Fibroblast of pulmonary artery (primary cell): Measurements from ENCODE around the gene EMCN.
"Not testable (repeated sequence)": the region's sequence is repeated elsewhere in the genome, so short reads cannot be mapped to it uniquely, and the experiment has no call there.

Experiments used
- DNase-seq: peaks from one replicate; pipeline ENCODE4 v3.0.0-alpha.2; 2010; ENCODE audit warnings: low read depth
- H3K4me3 ChIP-seq: replicated peaks from 2 replicates; pipeline ENCODE4 v1.5.1; 2011; ENCODE audit warnings: low read depth, mild to moderate bottlenecking, control low read depth, low read length, moderate library complexity
- TF ChIP-seq, protein P1 (sequence below): IDR thresholded peaks from 2 replicates; pipeline ENCODE4 v1.5.1; 2011; ENCODE audit warnings: mild to moderate bottlenecking, control low read depth, low read length, inconsistent platforms; ENCODE audit errors: missing control alignments

Gene EMCN

DNA sequence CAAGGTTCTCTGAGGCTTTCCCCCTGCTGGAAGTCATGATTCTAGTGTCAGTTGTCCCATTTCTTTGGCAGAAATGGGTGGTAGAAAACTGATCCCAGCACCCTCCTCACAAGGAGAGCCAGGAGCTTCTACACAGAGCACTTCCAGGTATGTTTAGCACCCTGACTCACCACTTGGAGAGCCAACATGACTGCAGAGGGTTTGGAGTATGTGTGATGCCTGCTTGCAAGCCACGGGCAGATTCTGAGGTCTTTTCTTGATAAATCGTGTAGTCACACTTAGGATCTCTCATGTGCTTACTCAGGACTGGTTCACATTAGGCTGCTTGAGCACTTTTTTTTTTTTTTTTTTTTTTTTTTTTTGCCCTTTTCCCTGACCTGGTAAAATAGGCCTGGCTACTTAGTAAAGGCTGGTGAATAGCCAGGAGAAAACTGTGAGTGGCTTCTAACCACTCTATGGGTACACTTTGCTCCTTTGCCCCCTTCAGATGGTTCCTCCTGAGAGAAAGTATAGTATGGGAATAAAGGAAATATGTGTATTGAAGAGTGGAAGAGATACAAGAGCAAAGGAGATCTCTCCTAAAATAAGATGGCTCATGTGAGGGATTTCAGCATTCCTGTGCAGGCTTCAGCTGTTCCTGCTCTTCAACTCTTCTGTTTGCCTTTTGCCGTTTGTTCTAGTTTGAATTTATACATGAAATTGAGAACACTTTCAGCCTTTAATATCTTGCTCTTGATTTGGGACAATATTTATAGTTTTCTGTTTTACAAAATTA, 103.6 kb downstream of the EMCN start:
- TF ChIP-seq, protein P1, sequence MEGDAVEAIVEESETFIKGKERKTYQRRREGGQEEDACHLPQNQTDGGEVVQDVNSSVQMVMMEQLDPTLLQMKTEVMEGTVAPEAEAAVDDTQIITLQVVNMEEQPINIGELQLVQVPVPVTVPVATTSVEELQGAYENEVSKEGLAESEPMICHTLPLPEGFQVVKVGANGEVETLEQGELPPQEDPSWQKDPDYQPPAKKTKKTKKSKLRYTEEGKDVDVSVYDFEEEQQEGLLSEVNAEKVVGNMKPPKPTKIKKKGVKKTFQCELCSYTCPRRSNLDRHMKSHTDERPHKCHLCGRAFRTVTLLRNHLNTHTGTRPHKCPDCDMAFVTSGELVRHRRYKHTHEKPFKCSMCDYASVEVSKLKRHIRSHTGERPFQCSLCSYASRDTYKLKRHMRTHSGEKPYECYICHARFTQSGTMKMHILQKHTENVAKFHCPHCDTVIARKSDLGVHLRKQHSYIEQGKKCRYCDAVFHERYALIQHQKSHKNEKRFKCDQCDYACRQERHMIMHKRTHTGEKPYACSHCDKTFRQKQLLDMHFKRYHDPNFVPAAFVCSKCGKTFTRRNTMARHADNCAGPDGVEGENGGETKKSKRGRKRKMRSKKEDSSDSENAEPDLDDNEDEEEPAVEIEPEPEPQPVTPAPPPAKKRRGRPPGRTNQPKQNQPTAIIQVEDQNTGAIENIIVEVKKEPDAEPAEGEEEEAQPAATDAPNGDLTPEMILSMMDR: no peak
- DNase-seq: no peak
- H3K4me3 ChIP-seq: no peak overlapping the region

DNA sequence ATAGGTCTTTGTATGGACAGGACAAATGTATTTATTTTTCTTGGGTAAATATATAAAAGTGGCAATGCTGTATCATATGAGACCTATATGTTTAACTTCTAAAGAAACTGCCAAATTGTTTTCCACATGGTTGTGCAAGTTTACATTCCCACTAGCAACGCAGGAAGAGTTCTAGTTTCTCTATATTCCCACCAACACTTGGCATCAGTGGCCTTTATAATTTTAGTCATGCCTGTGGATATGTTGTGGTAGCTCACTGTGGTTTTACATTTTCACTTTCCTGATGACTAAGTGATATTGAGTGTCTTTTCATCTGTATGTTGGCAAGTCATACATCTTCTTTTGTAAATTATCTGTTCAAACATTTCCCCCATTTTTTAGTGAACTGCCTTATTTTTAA, 126.0 kb downstream of the EMCN start:
- no peak overlapping the region for H3K4me3 ChIP-seq
- DNase-seq: peak; percentile 62
- TF ChIP-seq, protein P1: no peak

DNA sequence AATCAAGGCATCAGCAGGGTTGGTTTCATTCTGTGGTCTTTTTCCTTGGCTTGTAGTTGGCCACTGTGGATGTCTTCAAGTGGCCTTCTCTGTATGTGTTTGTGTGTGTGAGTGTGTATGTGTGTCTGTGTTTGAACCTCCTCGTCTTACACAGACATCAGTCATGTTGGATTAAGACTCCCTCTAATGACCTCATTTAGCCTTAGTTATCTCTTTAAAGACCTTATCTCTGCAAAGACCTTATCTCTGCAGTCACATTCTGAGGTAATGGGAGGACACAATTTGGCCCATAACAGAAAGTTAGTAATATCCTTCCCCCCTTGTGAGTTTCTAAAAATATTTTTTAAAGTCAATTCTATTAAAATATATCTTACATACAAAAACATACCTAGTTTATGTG, 126.7 kb downstream of the EMCN start:
- DNase-seq: no peak
- no peak overlapping the region for H3K4me3 ChIP-seq
- TF ChIP-seq, protein P1: no peak

DNA sequence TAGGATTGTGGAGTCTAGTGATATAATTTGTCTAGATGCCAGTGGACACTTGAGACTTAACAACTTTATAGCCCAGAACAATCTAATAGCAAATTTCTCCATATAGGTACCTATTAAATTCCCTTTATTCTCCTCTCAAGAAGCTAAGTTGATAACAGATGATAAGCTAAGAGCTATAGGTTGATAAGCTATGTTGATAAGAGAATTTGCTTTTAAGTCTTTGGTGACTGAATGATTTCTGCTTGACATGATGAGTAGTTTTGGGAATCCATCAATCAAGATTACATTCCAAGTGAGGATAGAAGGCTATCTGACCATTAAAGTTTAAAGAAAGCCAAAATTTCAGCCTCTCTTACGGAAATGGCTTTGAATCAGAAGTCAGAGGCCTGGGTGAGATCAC, 131.6 kb downstream of the EMCN start:
- DNase-seq: no peak
- TF ChIP-seq, protein P1: no peak

DNA sequence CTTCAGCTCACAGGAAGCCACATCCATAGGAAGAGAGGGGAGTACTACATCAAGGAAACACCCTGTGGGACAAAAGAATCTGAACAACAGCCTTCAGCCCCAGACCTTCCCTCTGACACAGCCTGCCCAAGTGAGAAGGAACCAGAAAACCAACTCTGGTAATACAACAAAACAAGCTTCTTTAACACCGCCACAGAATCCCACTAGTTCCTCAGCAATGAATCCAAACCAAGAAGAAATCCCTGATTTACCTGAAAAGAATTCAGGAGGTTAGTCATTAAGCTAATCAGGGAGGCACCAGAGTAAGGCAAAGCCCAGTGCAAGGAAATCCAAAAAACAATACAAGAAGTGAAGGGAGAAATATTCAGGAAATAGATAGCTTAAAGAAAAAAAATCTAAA, 137.4 kb downstream of the EMCN start:
- not testable (repeated sequence) for DNase-seq, H3K4me3 ChIP-seq

More for the DNA sequence above, 131.6 kb downstream of the EMCN start:
- H3K4me3 ChIP-seq: no peak overlapping the region

DNA sequence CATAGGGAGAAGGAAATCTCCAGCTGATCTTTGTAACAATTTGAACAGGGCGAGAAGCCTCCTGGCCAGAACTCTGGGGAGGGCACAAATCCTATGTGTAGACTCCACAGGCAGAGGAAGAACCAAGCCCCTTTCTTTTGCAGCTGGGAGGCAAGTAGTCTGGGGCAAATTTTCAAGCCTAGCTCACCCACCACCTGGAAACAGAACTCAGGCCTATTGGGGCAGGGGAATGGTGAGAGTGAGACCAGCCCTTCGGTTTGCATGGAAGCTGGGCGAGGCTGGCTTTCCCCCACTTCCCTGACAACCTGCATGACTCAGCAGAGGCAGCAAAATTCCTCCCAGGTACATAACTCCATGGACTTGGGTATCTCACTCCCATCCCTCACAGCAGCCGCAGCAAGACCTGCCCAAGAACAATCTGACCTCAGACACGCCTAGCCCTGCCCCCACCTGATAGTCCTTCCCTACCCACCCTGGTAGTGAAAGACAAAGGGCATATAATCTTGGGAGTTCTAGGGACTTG, 138.2 kb downstream of the EMCN start:
- no peak for DNase-seq
- TF ChIP-seq, protein P1: no peak
- no peak overlapping the region for H3K4me3 ChIP-seq

DNA sequence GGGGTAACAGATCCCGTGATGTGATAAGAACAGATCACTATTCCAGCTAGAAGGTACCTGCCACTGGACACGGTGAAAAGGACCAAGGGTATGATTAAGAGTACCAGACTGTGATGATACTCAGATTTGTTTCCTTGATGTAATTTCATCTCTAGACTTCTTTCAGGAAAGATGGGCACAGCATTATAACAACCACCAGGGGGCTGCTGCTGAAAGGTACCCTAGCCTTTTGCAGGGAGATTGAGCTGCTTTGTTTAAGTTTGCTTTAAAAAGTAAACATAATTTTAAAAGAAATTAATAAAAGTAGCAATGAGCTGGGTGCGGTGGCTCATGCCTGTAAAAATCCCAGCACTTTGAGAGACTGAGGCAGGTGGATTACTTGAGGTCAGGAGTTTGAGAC, 145.4 kb downstream of the EMCN start:
- peak; percentile 20 for DNase-seq
- H3K4me3 ChIP-seq: no peak overlapping the region
- TF ChIP-seq, protein P1: peak; percentile 65
